Measurements from ENCODE around the gene TMX4.

The TMX4 gene

GRCh38 chr20:8005033-8005432 is 14.5 kb downstream of the TMX4 start:
- H3K4me3 ChIP-seq (ENCODE audit: low read length), result no peak overlapping the region
- H3K4me1 ChIP-seq (ENCODE audit: insufficient read depth, low read length), result no peaks in the 10 kb centered on the region
- H2AFZ ChIP-seq (ENCODE audit: low read depth, low read length), result no peak overlapping the region
- H3K9me3 ChIP-seq (ENCODE audit: low read length), result no peaks in the 10 kb centered on the region
- no peaks in the 10 kb centered on the region for H3K27me3 ChIP-seq (ENCODE audit: insufficient read depth, low read length)
- H3K36me3 ChIP-seq (ENCODE audit: insufficient read depth, low read length), result peaks cover 21% of the 10 kb centered on the region

DNA sequence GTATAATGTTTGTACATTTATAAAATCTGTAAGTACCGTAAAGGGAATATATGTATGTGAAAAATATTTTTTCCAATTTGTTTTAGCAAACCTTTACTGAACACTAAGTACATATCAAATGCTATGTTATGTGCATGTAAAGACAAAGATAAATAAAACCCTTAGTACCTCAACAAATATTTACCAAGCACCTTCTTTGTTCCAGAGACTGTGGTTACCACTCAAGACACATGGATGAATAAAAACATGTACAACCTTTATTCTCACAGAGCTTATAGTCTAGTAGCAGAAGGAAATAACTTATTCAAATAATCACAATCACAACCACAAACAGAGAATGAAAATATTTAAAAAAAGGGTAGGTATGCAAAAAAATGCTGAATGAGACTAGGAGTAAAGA is 17.5 kb downstream of the TMX4 start:
- Histone ChIP-seq H2AFZ (ENCODE audit: low read depth, low read length) (no peak overlapping the region), H3K36me3 (ENCODE audit: insufficient read depth, low read length) (peaks cover 36% of the 10 kb centered on the region), H3K27me3 (ENCODE audit: insufficient read depth, low read length) (no peaks in the 10 kb centered on the region), H3K4me1 (ENCODE audit: insufficient read depth, low read length) (no peaks in the 10 kb centered on the region), H3K4me3 (ENCODE audit: low read length) (no peak overlapping the region), H3K9me3 (ENCODE audit: low read length) (no peaks in the 10 kb centered on the region)

DNA sequence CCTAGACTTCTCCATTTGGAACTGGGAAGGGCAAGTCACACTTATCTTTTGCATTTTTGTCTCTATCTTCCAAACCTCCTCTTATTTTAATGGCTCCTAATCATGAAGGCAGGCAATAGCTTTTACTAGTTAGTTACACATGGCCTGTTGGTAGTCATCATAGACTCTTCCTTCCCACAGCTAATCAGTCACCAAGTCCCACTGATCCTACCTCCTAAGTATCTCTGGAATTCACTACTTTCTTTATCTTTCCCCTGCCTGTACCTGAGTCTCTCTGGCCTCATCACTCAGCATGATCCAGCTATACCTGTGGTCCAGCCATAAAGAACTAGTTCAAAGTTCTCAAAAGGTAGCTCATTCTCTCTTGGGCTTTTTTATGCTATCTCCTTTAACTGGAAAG is 18.8 kb downstream of the TMX4 start:
- Histone ChIP-seq H3K9me3 (ENCODE audit: low read length) (no peaks in the 10 kb centered on the region), H3K4me1 (ENCODE audit: insufficient read depth, low read length) (no peaks in the 10 kb centered on the region), H3K4me3 (ENCODE audit: low read length) (no peak overlapping the region), H3K36me3 (ENCODE audit: insufficient read depth, low read length) (peaks cover 45% of the 10 kb centered on the region), H2AFZ (ENCODE audit: low read depth, low read length) (no peak overlapping the region), H3K27me3 (ENCODE audit: insufficient read depth, low read length) (no peaks in the 10 kb centered on the region)

DNA sequence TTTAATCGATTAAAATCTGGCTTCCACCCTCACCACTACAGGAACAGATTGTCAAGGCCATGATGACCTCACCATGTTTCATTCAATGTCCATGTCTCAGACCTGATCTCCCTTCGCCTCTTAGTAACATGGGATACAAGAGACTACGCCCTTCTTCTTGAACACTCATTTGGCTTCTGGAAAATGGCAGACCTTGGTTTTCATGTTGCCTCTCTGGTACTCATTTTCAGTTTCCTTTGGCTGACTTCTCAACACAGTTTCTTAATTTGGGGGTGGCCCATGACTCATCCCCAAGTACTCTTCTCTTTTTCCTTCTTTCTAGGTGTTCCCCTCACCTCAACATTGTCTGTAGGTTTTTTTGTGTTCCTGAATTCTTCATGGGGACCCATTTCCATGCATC is 22.7 kb downstream of the TMX4 start:
- Histone ChIP-seq H3K9me3 (ENCODE audit: low read length) (peaks cover 6% of the 10 kb centered on the region), H3K27me3 (ENCODE audit: insufficient read depth, low read length) (no peaks in the 10 kb centered on the region), H3K36me3 (ENCODE audit: insufficient read depth, low read length) (peaks cover 62% of the 10 kb centered on the region), H3K4me3 (ENCODE audit: low read length) (no peak overlapping the region), H2AFZ (ENCODE audit: low read depth, low read length) (no peak overlapping the region), H3K4me1 (ENCODE audit: insufficient read depth, low read length) (no peaks in the 10 kb centered on the region)

DNA sequence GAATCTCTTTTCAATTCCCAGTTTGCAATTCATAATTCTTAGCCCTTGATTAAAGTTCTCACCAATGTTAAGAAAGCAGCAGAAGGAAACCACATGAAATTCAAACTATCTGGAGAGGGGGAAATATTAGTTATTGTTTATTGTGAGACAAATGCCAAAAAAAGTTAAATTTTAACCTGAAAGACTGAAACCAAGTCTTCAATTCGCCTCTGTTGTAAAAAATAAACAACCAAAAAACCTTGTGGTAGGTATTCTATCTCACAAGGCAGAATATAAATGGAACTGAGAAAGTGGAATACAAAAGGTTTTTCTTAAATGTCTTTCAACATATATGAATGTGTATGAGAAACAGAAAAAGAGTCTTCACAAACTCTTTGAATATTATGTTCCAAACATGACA is 24.8 kb downstream of the TMX4 start:
- Histone ChIP-seq H3K9me3 (ENCODE audit: low read length) (peaks cover 6% of the 10 kb centered on the region), H3K27me3 (ENCODE audit: insufficient read depth, low read length) (no peaks in the 10 kb centered on the region), H2AFZ (ENCODE audit: low read depth, low read length) (no peak overlapping the region), H3K4me1 (ENCODE audit: insufficient read depth, low read length) (no peaks in the 10 kb centered on the region), H3K36me3 (ENCODE audit: insufficient read depth, low read length) (peaks cover 50% of the 10 kb centered on the region), H3K4me3 (ENCODE audit: low read length) (no peak overlapping the region)

DNA sequence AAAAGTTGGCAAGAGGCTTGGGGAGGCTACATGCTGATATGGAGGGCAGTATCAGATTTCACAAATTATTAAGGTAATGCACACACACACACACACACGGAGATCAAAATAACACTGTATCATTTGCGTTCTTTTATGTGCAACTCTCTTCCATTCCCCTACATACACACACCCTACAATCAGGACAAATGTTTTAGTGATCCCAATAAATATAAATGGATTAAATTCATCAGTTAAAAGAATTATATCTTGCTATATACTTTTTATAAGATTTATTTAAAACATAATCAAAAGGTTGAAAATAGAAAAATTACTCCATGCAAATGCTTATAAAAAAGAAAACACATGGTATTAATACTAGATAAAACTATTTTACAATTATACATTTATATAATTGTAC is 25.9 kb downstream of the TMX4 start:
- Histone ChIP-seq H3K36me3 (ENCODE audit: insufficient read depth, low read length) (peaks cover 40% of the 10 kb centered on the region), H2AFZ (ENCODE audit: low read depth, low read length) (no peak overlapping the region), H3K4me1 (ENCODE audit: insufficient read depth, low read length) (no peaks in the 10 kb centered on the region), H3K27me3 (ENCODE audit: insufficient read depth, low read length) (no peaks in the 10 kb centered on the region), H3K9me3 (ENCODE audit: low read length) (peaks cover 6% of the 10 kb centered on the region), H3K4me3 (ENCODE audit: low read length) (no peak overlapping the region)

DNA sequence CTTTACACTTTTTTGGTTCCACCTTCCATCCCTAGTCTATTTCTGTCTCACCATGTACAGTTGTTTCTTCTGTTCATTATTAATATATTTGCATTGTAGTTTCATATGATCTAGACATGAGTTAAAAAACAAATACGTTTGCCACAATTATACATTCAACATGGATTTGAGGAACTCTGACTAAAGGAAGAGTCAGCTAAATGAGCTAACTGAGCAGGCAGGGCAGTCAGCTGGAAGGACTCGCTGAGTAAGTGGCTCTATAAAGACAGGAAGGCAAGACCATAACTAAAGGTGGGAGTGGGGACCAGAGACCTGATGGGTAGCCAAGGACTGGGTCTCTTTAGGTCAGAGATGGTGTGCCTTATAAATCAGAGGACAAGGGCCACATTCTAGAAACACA is 26.3 kb downstream of the TMX4 start:
- Histone ChIP-seq H3K4me1 (ENCODE audit: insufficient read depth, low read length) (no peaks in the 10 kb centered on the region), H3K4me3 (ENCODE audit: low read length) (no peak overlapping the region), H3K36me3 (ENCODE audit: insufficient read depth, low read length) (peaks cover 36% of the 10 kb centered on the region), H3K9me3 (ENCODE audit: low read length) (peaks cover 6% of the 10 kb centered on the region), H2AFZ (ENCODE audit: low read depth, low read length) (no peak overlapping the region), H3K27me3 (ENCODE audit: insufficient read depth, low read length) (no peaks in the 10 kb centered on the region)

DNA sequence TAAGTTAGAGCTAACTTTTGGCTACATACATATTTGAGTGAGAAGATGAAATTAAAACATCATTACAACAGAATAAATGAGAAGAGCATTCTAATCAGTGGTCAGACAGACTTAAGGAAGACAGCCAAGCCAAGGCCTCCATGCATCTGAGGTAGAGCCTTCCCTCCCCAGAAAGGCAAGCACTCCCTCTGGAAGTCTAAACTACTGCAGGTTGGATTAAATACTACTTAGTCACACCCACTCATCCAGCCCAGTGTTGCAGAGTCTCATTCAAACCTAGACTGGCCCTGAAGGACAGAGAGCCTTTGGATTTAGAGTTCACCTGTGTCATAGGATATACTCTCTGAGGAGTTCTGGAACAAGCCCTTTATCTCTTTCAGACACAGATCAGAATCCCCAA is 29.2 kb downstream of the TMX4 start:
- Histone ChIP-seq H3K4me1 (ENCODE audit: insufficient read depth, low read length) (no peaks in the 10 kb centered on the region), H2AFZ (ENCODE audit: low read depth, low read length) (no peak overlapping the region), H3K9me3 (ENCODE audit: low read length) (peaks cover 6% of the 10 kb centered on the region), H3K4me3 (ENCODE audit: low read length) (no peak overlapping the region), H3K27me3 (ENCODE audit: insufficient read depth, low read length) (no peaks in the 10 kb centered on the region), H3K36me3 (ENCODE audit: insufficient read depth, low read length) (peaks cover 21% of the 10 kb centered on the region)

DNA sequence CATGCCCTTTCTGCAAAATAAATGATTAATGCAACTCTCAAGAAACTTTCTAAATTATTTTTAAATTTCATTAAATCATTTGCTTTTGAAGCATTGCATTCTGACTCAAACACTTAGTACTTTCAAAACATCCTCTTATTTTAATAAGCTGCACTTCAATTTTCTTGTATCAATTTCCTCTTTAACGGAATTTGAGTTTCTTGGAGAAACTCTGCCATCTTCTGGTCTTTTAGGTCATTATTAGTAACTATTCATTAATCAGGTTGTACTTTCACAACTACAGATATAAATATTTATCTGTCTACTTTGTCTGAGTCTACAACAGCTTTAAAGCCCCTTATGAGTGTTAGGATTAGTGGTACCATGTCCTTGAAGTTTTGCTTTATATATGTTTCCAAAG is 30.2 kb downstream of the TMX4 start:
- no peak overlapping the region for H2AFZ ChIP-seq (ENCODE audit: low read depth, low read length)

GRCh38 chr20:7985916-7986315 is 33.6 kb downstream of the TMX4 start:
- no peak overlapping the region for H2AFZ ChIP-seq (ENCODE audit: low read depth, low read length)
- H3K9me3 ChIP-seq (ENCODE audit: low read length), result no peaks in the 10 kb centered on the region
- H3K4me3 ChIP-seq (ENCODE audit: low read length), result no peak overlapping the region
- no peaks in the 10 kb centered on the region for H3K27me3 ChIP-seq (ENCODE audit: insufficient read depth, low read length)
- H3K36me3 ChIP-seq (ENCODE audit: insufficient read depth, low read length), result peaks cover 22% of the 10 kb centered on the region
- no peaks in the 10 kb centered on the region for H3K4me1 ChIP-seq (ENCODE audit: insufficient read depth, low read length)

More for the DNA sequence above, 30.2 kb downstream of the TMX4 start:
- Histone ChIP-seq H3K9me3 (ENCODE audit: low read length) (peaks cover 6% of the 10 kb centered on the region), H3K4me1 (ENCODE audit: insufficient read depth, low read length) (no peaks in the 10 kb centered on the region), H3K4me3 (ENCODE audit: low read length) (no peak overlapping the region), H3K36me3 (ENCODE audit: insufficient read depth, low read length) (peaks cover 16% of the 10 kb centered on the region), H3K27me3 (ENCODE audit: insufficient read depth, low read length) (no peaks in the 10 kb centered on the region)

DNA sequence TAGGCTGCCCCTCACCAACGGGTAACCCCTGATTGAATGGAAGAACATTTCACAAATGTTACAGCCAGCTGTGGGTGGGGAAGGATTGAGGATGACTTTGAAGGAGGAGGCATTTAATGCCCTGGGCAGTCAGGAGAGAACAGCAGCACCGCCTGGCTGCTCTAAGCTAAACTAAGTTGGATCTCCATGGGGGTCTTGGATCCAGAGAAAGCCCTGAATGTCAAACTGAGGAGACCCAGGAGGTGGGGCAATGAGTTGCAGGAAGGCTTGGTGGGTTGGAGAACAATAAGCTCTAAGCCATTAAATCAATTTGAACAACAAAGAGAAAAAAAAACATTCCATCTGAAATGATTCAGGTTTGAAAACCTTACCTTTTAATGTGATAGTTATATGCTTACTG is 35.4 kb downstream of the TMX4 start:
- Histone ChIP-seq H3K27me3 (ENCODE audit: insufficient read depth, low read length) (no peaks in the 10 kb centered on the region), H2AFZ (ENCODE audit: low read depth, low read length) (no peak overlapping the region), H3K36me3 (ENCODE audit: insufficient read depth, low read length) (peaks cover 29% of the 10 kb centered on the region), H3K4me3 (ENCODE audit: low read length) (no peak overlapping the region), H3K9me3 (ENCODE audit: low read length) (no peaks in the 10 kb centered on the region), H3K4me1 (ENCODE audit: insufficient read depth, low read length) (no peaks in the 10 kb centered on the region)

GRCh38 chr20:7981374-7981773 is 38.2 kb downstream of the TMX4 start:
- Histone ChIP-seq H3K36me3 (ENCODE audit: insufficient read depth, low read length) (peaks cover 28% of the 10 kb centered on the region), H3K4me1 (ENCODE audit: insufficient read depth, low read length) (no peaks in the 10 kb centered on the region), H2AFZ (ENCODE audit: low read depth, low read length) (no peak overlapping the region)

DNA sequence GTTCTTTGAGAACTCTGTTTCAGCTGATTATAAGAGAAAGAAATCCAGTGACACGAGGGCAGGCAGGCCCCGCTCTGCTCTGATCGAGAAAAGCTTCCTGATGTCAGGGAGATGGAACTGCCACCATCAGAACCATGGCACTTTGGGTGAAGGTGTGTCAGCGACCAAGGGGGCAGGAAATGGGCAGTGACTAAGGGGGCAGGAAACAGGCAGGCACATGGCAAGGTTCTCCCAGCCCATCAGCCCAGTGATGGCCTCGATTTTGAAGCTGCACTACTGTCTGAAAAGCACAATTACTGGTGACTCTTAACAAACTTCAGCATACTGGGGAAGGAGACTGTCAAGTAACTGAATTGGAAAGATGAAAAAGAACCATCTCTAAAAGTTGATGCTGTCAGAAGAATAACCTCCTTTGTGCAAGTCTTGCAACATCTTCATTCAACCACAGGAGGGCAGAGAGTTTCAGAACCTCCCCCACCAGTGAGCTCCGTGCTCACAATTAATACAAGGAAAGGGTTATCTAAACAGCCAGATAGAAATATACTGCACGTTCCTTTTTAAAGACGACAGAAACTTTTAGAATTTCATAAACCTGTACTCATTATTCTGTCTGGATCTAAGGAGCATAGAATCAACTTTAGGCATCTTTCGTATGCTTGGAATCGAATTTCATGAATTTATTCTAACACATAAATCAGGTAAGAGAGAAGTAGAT is 39.1 kb downstream of the TMX4 start:
- Histone ChIP-seq H3K9me3 (ENCODE audit: low read length) (no peaks in the 10 kb centered on the region), H2AFZ (ENCODE audit: low read depth, low read length) (no peak overlapping the region), H3K36me3 (ENCODE audit: insufficient read depth, low read length) (peaks cover 28% of the 10 kb centered on the region), H3K27me3 (ENCODE audit: insufficient read depth, low read length) (no peaks in the 10 kb centered on the region), H3K4me3 (ENCODE audit: low read length) (no peak overlapping the region), H3K4me1 (ENCODE audit: insufficient read depth, low read length) (no peaks in the 10 kb centered on the region)

More at GRCh38 chr20:7981374-7981773, 38.2 kb downstream of the TMX4 start:
- no peak overlapping the region for H3K4me3 ChIP-seq (ENCODE audit: low read length)
- no peaks in the 10 kb centered on the region for H3K9me3 ChIP-seq (ENCODE audit: low read length)
- no peaks in the 10 kb centered on the region for H3K27me3 ChIP-seq (ENCODE audit: insufficient read depth, low read length)

- H3K36me3 ChIP-seq (ENCODE audit: insufficient read depth, low read length), result peaks cover 24% of the 10 kb centered on the region
- no peak overlapping the region for H2AFZ ChIP-seq (ENCODE audit: low read depth, low read length)
- H3K4me3 ChIP-seq (ENCODE audit: low read length), result no peak overlapping the region
- H3K4me1 ChIP-seq (ENCODE audit: insufficient read depth, low read length), result no peaks in the 10 kb centered on the region
- no peaks in the 10 kb centered on the region for H3K27me3 ChIP-seq (ENCODE audit: insufficient read depth, low read length)
- H3K9me3 ChIP-seq (ENCODE audit: low read length), result no peaks in the 10 kb centered on the region
These were observed 41.9 kb downstream of the TMX4 start for GRCh38 chr20:7977709-7978108.
